WTC11 (cell line): ENCODE results near the gene TACC2. TPM values are rescaled to one million over a fixed set of nuclear protein-coding genes. Genes with fewer than 3 reads are reported as not detected.

ENCODE experiments used
- ATAC-seq: fragments of 200-7000 bp; cut with Tn5 transposase; 2 replicates; pipeline ENCODE4 v1.10.0; 2021; ENCODE audit warnings: mild to moderate bottlenecking, moderate library complexity
- CTCF ChIA-PET: fragments of 300-600 bp; sonication (Branson Sonifier 250); formaldehyde crosslinking; loops from one replicate; lab custom pipeline; 2021; ENCODE audit warnings: antibody characterized with exemption; lab: Charles Lee
- POLR2A ChIA-PET: fragments of 350-600 bp; sonication (Branson Sonifier 250); formaldehyde crosslinking; loops from one replicate; lab custom pipeline; 2021; ENCODE audit warnings: antibody characterized with exemption; lab: Charles Lee
- DNase-seq: peaks from one replicate; pipeline ENCODE4 v3.0.0; 2021; ENCODE audit warnings: low spot score
- H3K27ac Mint-ChIP-seq: 2 replicates; pipeline ENCODE4 v1.8.0; 2021; ENCODE audit warnings: mixed read lengths
- H3K27me3 Mint-ChIP-seq: 2 replicates; pipeline ENCODE4 v1.8.0; 2021; ENCODE audit warnings: low read depth, mild to moderate bottlenecking, moderate library complexity, mixed read lengths
- H3K36me3 Mint-ChIP-seq: 2 replicates; pipeline ENCODE4 v1.8.0; 2021; ENCODE audit warnings: mixed read lengths
- H3K4me1 Mint-ChIP-seq: 2 replicates; pipeline ENCODE4 v1.8.0; 2022; ENCODE audit warnings: mixed read lengths
- H3K4me3 Mint-ChIP-seq: 2 replicates; pipeline ENCODE4 v1.8.0; 2021; ENCODE audit warnings: mild to moderate bottlenecking, moderate library complexity, mixed read lengths
- H3K9me3 Mint-ChIP-seq: 2 replicates; pipeline ENCODE4 v1.8.0; 2021; ENCODE audit warnings: mixed read lengths
- EMX1 ChIP-seq: fragments of 250-450 bp; sonication (Bioruptor Pico); IDR thresholded peaks from 2 replicates; pipeline ENCODE4 v1.8.0; 2021; ENCODE audit warnings: mild to moderate bottlenecking
- FOXP1 ChIP-seq: sonication (generic); formaldehyde crosslinking; IDR thresholded peaks from 2 replicates; pipeline ENCODE4 v1.8.0; 2022; ENCODE audit warnings: missing genetic modification reagents, mild to moderate bottlenecking, moderate library complexity, borderline replicate concordance
- GRHL2 ChIP-seq: fragments of 250-450 bp; sonication (Bioruptor Pico); IDR thresholded peaks from 2 replicates; pipeline ENCODE4 v1.8.0; 2022; ENCODE audit warnings: mild to moderate bottlenecking, moderate library complexity; ENCODE audit not compliant: insufficient replicate concordance, severe bottlenecking
- GTF2I ChIP-seq: fragments of 250-450 bp; sonication (Bioruptor Pico); conservative IDR thresholded peaks from 2 replicates; pipeline ENCODE4 v1.4.0; 2021; ENCODE audit warnings: mild to moderate bottlenecking
- HMGA2 ChIP-seq: fragments of 250-450 bp; sonication (Bioruptor Pico); IDR thresholded peaks from 2 replicates; pipeline ENCODE4 v1.4.0; 2021; ENCODE audit warnings: mild to moderate bottlenecking, moderate library complexity
- JAZF1 ChIP-seq: fragments of 250-450 bp; sonication (Bioruptor Pico); IDR thresholded peaks from 2 replicates; pipeline ENCODE4 v1.9.0; 2021; ENCODE audit warnings: moderate library complexity, mild to moderate bottlenecking, inconsistent platforms
- NR2C2 ChIP-seq: sonication (generic); formaldehyde crosslinking; IDR thresholded peaks from 2 replicates; pipeline ENCODE4 v1.8.0; 2022; ENCODE audit warnings: mild to moderate bottlenecking, missing genetic modification reagents
- TEAD1 ChIP-seq: sonication (generic); formaldehyde crosslinking; IDR thresholded peaks from 2 replicates; pipeline ENCODE4 v1.8.0; 2022; ENCODE audit warnings: mild to moderate bottlenecking, missing genetic modification reagents
- ZNF317 ChIP-seq: sonication (generic); formaldehyde crosslinking; IDR thresholded peaks from 2 replicates; pipeline ENCODE4 v1.8.1; 2023; ENCODE audit warnings: low read depth, mild to moderate bottlenecking, moderate library complexity, missing genetic modification reagents, borderline replicate concordance
- ZNF423 ChIP-seq: fragments of 250-450 bp; sonication (Bioruptor Pico); IDR thresholded peaks from 2 replicates; pipeline ENCODE4 v2.1.2; 2022; ENCODE audit warnings: mild to moderate bottlenecking, moderate library complexity
- ZNF671 ChIP-seq: fragments of 250-450 bp; sonication (Bioruptor Pico); IDR thresholded peaks from 2 replicates; pipeline ENCODE4 v1.8.0; 2021; ENCODE audit warnings: mild to moderate bottlenecking
- total RNA-seq: library from RNA; stranded (reverse); gene quantifications from 3 replicates; pipeline ENCODE4 v1.2.3, GENCODE V29; 2021
- TF ChIP-seq, protein P1 (sequence below): sonication (generic); formaldehyde crosslinking; IDR thresholded peaks from 2 replicates; pipeline ENCODE4 v1.8.1; 2023; ENCODE audit warnings: mild to moderate bottlenecking, missing genetic modification reagents, moderate library complexity
- TF ChIP-seq, protein P2 (sequence below): sonication (generic); formaldehyde crosslinking; IDR thresholded peaks from 2 replicates; pipeline ENCODE4 v1.8.0; 2023; ENCODE audit warnings: missing genetic modification reagents, mild to moderate bottlenecking, borderline replicate concordance
- TF ChIP-seq, protein P3 (sequence below): sonication (generic); formaldehyde crosslinking; IDR thresholded peaks from 2 replicates; pipeline ENCODE4 v1.8.1; 2023; ENCODE audit warnings: mild to moderate bottlenecking, moderate library complexity, missing genetic modification reagents
- TF ChIP-seq, protein P4 (sequence below): sonication (generic); formaldehyde crosslinking; IDR thresholded peaks from 2 replicates; pipeline ENCODE4 v1.8.1; 2022; ENCODE audit warnings: mild to moderate bottlenecking, missing genetic modification reagents, moderate library complexity, borderline replicate concordance
- TF ChIP-seq, protein P5 (sequence below): sonication (generic); formaldehyde crosslinking; IDR thresholded peaks from 2 replicates; pipeline ENCODE4 v1.8.1; 2023; ENCODE audit warnings: mild to moderate bottlenecking, missing genetic modification reagents, borderline replicate concordance
- TF ChIP-seq, protein P6 (sequence below): sonication (generic); formaldehyde crosslinking; IDR thresholded peaks from 2 replicates; pipeline ENCODE4 v1.8.0; 2022; ENCODE audit warnings: mild to moderate bottlenecking, missing genetic modification reagents
- TF ChIP-seq, protein P7 (sequence below): sonication (generic); formaldehyde crosslinking; IDR thresholded peaks from 2 replicates; pipeline ENCODE4 v1.8.0; 2023; ENCODE audit warnings: mild to moderate bottlenecking, missing genetic modification reagents

TACC2 gene
- total RNA-seq, 1 experiment from 2014 or later: 28.9 TPM

DNA sequence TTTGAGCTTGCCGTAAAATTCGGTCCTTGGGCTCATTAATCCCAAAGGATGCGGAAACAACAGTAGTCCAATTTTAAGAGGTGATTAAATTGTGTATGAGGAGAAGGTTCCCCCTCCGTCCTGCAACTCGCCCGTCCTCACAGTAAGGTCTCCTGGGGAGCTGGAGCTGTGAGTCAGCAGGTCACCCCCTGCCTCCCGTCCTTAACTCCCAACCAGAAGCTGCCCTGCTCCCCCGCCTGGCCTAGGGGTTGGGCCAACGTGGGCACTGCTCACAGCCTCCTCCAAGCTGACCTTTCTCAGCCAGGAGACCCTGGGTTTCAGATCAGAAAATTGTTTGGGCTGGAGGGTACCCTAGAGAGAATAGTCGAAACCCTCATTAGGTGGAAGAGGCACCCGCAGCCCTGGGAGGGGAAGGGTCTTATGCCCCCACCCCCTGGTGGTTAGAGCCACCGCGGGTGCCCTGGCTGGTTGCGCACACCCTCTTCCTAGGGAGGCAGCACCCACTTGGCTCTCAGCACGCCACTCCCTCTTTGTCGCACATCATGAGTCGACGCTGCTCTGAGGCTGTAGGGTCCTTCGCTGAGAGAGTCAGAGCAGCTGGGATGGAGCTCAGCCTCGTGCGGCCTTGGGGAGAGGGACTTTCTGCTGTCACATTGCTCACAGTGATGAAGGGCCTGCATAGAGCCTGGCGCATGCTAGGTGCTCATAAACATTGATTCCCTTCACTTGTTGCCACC lies 131.2 kb downstream of the TACC2 start:
- peaks cover 28% of the 10 kb centered on the region for H3K4me1 Mint-ChIP-seq
- peak; percentile 47 for ATAC-seq
- H3K9me3 Mint-ChIP-seq: no peaks in the 10 kb centered on the region
- no peaks in the 10 kb centered on the region for H3K27me3 Mint-ChIP-seq
- H3K4me3 Mint-ChIP-seq: no peak overlapping the region
- H3K36me3 Mint-ChIP-seq: no peaks in the 10 kb centered on the region
- no peak for DNase-seq
- H3K27ac Mint-ChIP-seq: 0 out of 2 replicates have a peak overlapping the region, but pooled peaks have one; percentile 41
- TF ChIP-seq, protein P1, sequence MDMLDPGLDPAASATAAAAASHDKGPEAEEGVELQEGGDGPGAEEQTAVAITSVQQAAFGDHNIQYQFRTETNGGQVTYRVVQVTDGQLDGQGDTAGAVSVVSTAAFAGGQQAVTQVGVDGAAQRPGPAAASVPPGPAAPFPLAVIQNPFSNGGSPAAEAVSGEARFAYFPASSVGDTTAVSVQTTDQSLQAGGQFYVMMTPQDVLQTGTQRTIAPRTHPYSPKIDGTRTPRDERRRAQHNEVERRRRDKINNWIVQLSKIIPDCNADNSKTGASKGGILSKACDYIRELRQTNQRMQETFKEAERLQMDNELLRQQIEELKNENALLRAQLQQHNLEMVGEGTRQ (CRISPR knock-in tag): no peak
- TF ChIP-seq ZNF317 (CRISPR knock-in tag) (no peak), GTF2I (CRISPR knock-in tag) (no peak), JAZF1 (CRISPR knock-in tag) (no peak), EMX1 (no peak), NR2C2 (CRISPR knock-in tag) (no peak), GRHL2 (CRISPR knock-in tag) (no peak), HMGA2 (CRISPR knock-in tag) (no peak), FOXP1 (CRISPR knock-in tag) (no peak), ZNF423 (CRISPR knock-in tag) (no peak), TEAD1 (no peak), ZNF671 (CRISPR knock-in tag) (no peak)
- TF ChIP-seq, protein P2, sequence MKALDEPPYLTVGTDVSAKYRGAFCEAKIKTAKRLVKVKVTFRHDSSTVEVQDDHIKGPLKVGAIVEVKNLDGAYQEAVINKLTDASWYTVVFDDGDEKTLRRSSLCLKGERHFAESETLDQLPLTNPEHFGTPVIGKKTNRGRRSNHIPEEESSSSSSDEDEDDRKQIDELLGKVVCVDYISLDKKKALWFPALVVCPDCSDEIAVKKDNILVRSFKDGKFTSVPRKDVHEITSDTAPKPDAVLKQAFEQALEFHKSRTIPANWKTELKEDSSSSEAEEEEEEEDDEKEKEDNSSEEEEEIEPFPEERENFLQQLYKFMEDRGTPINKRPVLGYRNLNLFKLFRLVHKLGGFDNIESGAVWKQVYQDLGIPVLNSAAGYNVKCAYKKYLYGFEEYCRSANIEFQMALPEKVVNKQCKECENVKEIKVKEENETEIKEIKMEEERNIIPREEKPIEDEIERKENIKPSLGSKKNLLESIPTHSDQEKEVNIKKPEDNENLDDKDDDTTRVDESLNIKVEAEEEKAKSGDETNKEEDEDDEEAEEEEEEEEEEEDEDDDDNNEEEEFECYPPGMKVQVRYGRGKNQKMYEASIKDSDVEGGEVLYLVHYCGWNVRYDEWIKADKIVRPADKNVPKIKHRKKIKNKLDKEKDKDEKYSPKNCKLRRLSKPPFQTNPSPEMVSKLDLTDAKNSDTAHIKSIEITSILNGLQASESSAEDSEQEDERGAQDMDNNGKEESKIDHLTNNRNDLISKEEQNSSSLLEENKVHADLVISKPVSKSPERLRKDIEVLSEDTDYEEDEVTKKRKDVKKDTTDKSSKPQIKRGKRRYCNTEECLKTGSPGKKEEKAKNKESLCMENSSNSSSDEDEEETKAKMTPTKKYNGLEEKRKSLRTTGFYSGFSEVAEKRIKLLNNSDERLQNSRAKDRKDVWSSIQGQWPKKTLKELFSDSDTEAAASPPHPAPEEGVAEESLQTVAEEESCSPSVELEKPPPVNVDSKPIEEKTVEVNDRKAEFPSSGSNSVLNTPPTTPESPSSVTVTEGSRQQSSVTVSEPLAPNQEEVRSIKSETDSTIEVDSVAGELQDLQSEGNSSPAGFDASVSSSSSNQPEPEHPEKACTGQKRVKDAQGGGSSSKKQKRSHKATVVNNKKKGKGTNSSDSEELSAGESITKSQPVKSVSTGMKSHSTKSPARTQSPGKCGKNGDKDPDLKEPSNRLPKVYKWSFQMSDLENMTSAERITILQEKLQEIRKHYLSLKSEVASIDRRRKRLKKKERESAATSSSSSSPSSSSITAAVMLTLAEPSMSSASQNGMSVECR (CRISPR knock-in tag): no peak
- TF ChIP-seq, protein P3, sequence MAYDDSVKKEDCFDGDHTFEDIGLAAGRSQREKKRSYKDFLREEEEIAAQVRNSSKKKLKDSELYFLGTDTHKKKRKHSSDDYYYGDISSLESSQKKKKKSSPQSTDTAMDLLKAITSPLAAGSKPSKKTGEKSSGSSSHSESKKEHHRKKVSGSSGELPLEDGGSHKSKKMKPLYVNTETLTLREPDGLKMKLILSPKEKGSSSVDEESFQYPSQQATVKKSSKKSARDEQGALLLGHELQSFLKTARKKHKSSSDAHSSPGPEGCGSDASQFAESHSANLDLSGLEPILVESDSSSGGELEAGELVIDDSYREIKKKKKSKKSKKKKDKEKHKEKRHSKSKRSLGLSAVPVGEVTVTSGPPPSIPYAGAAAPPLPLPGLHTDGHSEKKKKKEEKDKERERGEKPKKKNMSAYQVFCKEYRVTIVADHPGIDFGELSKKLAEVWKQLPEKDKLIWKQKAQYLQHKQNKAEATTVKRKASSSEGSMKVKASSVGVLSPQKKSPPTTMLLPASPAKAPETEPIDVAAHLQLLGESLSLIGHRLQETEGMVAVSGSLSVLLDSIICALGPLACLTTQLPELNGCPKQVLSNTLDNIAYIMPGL (CRISPR knock-in tag): no peak
- TF ChIP-seq, protein P4, sequence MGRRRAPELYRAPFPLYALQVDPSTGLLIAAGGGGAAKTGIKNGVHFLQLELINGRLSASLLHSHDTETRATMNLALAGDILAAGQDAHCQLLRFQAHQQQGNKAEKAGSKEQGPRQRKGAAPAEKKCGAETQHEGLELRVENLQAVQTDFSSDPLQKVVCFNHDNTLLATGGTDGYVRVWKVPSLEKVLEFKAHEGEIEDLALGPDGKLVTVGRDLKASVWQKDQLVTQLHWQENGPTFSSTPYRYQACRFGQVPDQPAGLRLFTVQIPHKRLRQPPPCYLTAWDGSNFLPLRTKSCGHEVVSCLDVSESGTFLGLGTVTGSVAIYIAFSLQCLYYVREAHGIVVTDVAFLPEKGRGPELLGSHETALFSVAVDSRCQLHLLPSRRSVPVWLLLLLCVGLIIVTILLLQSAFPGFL: no peak
- TF ChIP-seq, protein P5, sequence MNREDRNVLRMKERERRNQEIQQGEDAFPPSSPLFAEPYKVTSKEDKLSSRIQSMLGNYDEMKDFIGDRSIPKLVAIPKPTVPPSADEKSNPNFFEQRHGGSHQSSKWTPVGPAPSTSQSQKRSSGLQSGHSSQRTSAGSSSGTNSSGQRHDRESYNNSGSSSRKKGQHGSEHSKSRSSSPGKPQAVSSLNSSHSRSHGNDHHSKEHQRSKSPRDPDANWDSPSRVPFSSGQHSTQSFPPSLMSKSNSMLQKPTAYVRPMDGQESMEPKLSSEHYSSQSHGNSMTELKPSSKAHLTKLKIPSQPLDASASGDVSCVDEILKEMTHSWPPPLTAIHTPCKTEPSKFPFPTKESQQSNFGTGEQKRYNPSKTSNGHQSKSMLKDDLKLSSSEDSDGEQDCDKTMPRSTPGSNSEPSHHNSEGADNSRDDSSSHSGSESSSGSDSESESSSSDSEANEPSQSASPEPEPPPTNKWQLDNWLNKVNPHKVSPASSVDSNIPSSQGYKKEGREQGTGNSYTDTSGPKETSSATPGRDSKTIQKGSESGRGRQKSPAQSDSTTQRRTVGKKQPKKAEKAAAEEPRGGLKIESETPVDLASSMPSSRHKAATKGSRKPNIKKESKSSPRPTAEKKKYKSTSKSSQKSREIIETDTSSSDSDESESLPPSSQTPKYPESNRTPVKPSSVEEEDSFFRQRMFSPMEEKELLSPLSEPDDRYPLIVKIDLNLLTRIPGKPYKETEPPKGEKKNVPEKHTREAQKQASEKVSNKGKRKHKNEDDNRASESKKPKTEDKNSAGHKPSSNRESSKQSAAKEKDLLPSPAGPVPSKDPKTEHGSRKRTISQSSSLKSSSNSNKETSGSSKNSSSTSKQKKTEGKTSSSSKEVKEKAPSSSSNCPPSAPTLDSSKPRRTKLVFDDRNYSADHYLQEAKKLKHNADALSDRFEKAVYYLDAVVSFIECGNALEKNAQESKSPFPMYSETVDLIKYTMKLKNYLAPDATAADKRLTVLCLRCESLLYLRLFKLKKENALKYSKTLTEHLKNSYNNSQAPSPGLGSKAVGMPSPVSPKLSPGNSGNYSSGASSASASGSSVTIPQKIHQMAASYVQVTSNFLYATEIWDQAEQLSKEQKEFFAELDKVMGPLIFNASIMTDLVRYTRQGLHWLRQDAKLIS (CRISPR knock-in tag): no peak
- TF ChIP-seq, protein P6, sequence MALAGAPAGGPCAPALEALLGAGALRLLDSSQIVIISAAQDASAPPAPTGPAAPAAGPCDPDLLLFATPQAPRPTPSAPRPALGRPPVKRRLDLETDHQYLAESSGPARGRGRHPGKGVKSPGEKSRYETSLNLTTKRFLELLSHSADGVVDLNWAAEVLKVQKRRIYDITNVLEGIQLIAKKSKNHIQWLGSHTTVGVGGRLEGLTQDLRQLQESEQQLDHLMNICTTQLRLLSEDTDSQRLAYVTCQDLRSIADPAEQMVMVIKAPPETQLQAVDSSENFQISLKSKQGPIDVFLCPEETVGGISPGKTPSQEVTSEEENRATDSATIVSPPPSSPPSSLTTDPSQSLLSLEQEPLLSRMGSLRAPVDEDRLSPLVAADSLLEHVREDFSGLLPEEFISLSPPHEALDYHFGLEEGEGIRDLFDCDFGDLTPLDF (CRISPR knock-in tag): no peak
- TF ChIP-seq, protein P7, sequence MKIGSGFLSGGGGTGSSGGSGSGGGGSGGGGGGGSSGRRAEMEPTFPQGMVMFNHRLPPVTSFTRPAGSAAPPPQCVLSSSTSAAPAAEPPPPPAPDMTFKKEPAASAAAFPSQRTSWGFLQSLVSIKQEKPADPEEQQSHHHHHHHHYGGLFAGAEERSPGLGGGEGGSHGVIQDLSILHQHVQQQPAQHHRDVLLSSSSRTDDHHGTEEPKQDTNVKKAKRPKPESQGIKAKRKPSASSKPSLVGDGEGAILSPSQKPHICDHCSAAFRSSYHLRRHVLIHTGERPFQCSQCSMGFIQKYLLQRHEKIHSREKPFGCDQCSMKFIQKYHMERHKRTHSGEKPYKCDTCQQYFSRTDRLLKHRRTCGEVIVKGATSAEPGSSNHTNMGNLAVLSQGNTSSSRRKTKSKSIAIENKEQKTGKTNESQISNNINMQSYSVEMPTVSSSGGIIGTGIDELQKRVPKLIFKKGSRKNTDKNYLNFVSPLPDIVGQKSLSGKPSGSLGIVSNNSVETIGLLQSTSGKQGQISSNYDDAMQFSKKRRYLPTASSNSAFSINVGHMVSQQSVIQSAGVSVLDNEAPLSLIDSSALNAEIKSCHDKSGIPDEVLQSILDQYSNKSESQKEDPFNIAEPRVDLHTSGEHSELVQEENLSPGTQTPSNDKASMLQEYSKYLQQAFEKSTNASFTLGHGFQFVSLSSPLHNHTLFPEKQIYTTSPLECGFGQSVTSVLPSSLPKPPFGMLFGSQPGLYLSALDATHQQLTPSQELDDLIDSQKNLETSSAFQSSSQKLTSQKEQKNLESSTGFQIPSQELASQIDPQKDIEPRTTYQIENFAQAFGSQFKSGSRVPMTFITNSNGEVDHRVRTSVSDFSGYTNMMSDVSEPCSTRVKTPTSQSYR (CRISPR knock-in tag): no peak
- ChIA-PET CTCF (interaction anchor here (1.2 to 1.3 kb wide), 2 partner anchors 17 to 23 kb away, joined by 3 to 6 read pairs; no protein-coding TSS in a partner anchor), POLR2A (interaction anchor here (0.6 to 1.0 kb wide), 2 partner anchors 10 to 84 kb away, joined by 3 to 6 read pairs; no protein-coding TSS in a partner anchor)
